DOHH2 (cell line): Measurements from ENCODE around the gene TNRC6A.

Experiments used
- EZH2phosphoT487 ChIP-seq: fragments of 200-600 bp; sonication (generic); IDR thresholded peaks from 2 replicates; pipeline ENCODE4 v1.6.1; 2017; ENCODE audit warnings: borderline replicate concordance, mild to moderate bottlenecking, antibody characterized with exemption, low read length, moderate library complexity, mixed read lengths
- TF ChIP-seq, protein P1 (sequence below): fragments of 200-600 bp; sonication (generic); IDR thresholded peaks from one replicate; pipeline ENCODE4 v1.5.1; 2014; ENCODE audit warnings: antibody characterized with exemption, mild to moderate bottlenecking, low read depth, low read length; ENCODE audit not compliant: poor library complexity, severe bottlenecking

DNA sequence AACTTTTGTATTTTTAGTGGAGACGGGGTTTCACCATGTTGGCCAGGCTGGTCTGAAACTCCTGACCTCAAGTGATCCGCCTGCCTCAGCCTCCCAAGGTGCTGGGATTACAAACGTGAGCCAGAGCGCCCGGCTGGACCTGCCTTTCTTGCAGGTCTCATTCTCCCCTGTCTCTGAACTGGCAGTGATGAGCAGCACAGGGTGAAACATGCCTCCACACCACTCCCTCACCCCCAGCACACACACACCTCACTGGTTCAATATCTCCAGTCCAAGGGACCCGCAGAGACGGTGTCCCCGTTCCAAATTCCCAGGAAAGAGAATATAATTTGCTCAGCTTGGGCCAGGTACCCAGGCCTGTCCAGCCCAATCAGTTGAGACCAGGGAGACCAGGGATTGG lies 139.6 kb downstream of the TNRC6A start:
- TF ChIP-seq, protein P1, sequence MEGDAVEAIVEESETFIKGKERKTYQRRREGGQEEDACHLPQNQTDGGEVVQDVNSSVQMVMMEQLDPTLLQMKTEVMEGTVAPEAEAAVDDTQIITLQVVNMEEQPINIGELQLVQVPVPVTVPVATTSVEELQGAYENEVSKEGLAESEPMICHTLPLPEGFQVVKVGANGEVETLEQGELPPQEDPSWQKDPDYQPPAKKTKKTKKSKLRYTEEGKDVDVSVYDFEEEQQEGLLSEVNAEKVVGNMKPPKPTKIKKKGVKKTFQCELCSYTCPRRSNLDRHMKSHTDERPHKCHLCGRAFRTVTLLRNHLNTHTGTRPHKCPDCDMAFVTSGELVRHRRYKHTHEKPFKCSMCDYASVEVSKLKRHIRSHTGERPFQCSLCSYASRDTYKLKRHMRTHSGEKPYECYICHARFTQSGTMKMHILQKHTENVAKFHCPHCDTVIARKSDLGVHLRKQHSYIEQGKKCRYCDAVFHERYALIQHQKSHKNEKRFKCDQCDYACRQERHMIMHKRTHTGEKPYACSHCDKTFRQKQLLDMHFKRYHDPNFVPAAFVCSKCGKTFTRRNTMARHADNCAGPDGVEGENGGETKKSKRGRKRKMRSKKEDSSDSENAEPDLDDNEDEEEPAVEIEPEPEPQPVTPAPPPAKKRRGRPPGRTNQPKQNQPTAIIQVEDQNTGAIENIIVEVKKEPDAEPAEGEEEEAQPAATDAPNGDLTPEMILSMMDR: no peak
- TF ChIP-seq EZH2phosphoT487: no peak
